Endothelial cell of umbilical vein (primary cell): ENCODE results near the gene TRIM45.

Experiments used
- CTCF ChIP-seq, 2 donors: IDR thresholded peaks; 1 replicate in 1 of 2; 2 replicates in 1 of 2; pipeline ENCODE4 v1.5.1; 2011; ENCODE audit warnings: low read length in 2 of 2, mild to moderate bottlenecking in 2 of 2, moderate library complexity in 2 of 2, control low read depth in 1 of 2, inconsistent platforms in 1 of 2, low read depth in 1 of 2; ENCODE audit not compliant: insufficient read depth in 1 of 2; ENCODE audit errors: extremely low read depth in 1 of 2
- EZH2 ChIP-seq: IDR thresholded peaks from 2 replicates; pipeline ENCODE4 v1.6.1; 2012; ENCODE audit warnings: borderline replicate concordance, low read depth, mild to moderate bottlenecking, moderate library complexity, low read length, inconsistent platforms; ENCODE audit not compliant: severe bottlenecking
- FOS ChIP-seq: IDR thresholded peaks from 2 replicates; pipeline ENCODE4 v1.6.1; 2011; ENCODE audit warnings: mild to moderate bottlenecking, low read length, moderate library complexity, borderline replicate concordance; ENCODE audit not compliant: insufficient read depth
- GATA2 ChIP-seq: IDR thresholded peaks from 2 replicates; pipeline ENCODE4 v1.7.0; 2011; ENCODE audit warnings: low read depth, mild to moderate bottlenecking, moderate library complexity, mixed read lengths, low read length; ENCODE audit not compliant: insufficient read length, insufficient read depth
- JUN ChIP-seq: IDR thresholded peaks from 2 replicates; pipeline ENCODE4 v1.6.1; 2011; ENCODE audit warnings: borderline replicate concordance, low read depth; ENCODE audit not compliant: insufficient read length, insufficient read depth
- MAX ChIP-seq: IDR thresholded peaks from 2 replicates; pipeline ENCODE4 v1.6.1; 2011; ENCODE audit not compliant: insufficient read depth, insufficient read length
- MYC ChIP-seq: IDR thresholded peaks from one replicate; pipeline ENCODE4 v1.6.1; 2011; ENCODE audit warnings: mild to moderate bottlenecking, low read depth, low read length
- POLR2A ChIP-seq: IDR thresholded peaks from 2 replicates; pipeline ENCODE4 v1.6.1; 2012; ENCODE audit warnings: low read depth, mild to moderate bottlenecking, control low read depth, low read length
- POLR2AphosphoS5 ChIP-seq: IDR thresholded peaks from 2 replicates; pipeline ENCODE4 v1.6.1; 2012; ENCODE audit warnings: low read depth, mild to moderate bottlenecking, control low read depth, low read length, moderate library complexity; ENCODE audit not compliant: insufficient read depth

- TF ChIP-seq CTCF (IDR thresholded peaks at IDR 0.05; ENCODE audit: extremely low read depth in 1 of 2, insufficient read depth in 1 of 2, low read depth in 1 of 2, low read length in 2 of 2) (no peak), EZH2 (no peak), MAX (no peak), JUN (no peak), MYC (no peak), POLR2A (no peak), POLR2AphosphoS5 (no peak), FOS (no peak), GATA2 (no peak)
Observed at GRCh38 chr1:117130526-117130925, 9.0 kb upstream of the TRIM45 start.
